22Rv1 (cell line): ENCODE data around the gene TAF6.

ENCODE experiments used
- H3K27ac ChIP-seq: fragments of 450-650 bp; 2 replicates; pipeline ENCODE4 v1.5.1; 2017
- ZFX ChIP-seq: fragments of 450-650 bp; IDR thresholded peaks from 2 replicates; pipeline ENCODE4 v1.6.1; 2017; ENCODE audit warnings: antibody characterized with exemption, borderline replicate concordance
- TF ChIP-seq, protein P1 (sequence below): fragments of 450-650 bp; IDR thresholded peaks from 2 replicates; pipeline ENCODE4 v1.5.1; 2017; ENCODE audit warnings: mild to moderate bottlenecking

Gene TAF6

DNA sequence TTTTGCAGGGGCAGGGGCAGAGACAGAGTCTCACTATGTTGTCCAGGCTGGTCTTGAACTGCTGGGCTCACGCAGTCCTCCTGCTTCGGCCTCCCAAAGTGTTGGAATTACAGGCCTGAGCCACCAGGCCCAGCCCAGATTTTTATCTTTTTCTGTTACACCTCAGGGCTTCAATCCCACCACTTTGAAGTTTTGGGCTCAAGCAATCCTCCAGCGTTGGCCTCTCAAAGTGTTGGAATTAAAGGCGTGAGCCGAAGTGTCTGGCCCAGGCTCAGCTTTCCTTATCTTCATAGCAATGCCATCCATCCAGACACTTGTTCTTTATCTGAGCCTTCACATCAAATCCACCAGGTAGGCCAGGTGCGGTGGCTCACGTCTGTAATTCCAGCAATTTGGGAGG is 4.1 kb downstream of the TAF6 start:
- no peak overlapping the region for H3K27ac ChIP-seq
- TF ChIP-seq, protein P1, sequence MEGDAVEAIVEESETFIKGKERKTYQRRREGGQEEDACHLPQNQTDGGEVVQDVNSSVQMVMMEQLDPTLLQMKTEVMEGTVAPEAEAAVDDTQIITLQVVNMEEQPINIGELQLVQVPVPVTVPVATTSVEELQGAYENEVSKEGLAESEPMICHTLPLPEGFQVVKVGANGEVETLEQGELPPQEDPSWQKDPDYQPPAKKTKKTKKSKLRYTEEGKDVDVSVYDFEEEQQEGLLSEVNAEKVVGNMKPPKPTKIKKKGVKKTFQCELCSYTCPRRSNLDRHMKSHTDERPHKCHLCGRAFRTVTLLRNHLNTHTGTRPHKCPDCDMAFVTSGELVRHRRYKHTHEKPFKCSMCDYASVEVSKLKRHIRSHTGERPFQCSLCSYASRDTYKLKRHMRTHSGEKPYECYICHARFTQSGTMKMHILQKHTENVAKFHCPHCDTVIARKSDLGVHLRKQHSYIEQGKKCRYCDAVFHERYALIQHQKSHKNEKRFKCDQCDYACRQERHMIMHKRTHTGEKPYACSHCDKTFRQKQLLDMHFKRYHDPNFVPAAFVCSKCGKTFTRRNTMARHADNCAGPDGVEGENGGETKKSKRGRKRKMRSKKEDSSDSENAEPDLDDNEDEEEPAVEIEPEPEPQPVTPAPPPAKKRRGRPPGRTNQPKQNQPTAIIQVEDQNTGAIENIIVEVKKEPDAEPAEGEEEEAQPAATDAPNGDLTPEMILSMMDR = no peak
- TF ChIP-seq ZFX = no peak

DNA sequence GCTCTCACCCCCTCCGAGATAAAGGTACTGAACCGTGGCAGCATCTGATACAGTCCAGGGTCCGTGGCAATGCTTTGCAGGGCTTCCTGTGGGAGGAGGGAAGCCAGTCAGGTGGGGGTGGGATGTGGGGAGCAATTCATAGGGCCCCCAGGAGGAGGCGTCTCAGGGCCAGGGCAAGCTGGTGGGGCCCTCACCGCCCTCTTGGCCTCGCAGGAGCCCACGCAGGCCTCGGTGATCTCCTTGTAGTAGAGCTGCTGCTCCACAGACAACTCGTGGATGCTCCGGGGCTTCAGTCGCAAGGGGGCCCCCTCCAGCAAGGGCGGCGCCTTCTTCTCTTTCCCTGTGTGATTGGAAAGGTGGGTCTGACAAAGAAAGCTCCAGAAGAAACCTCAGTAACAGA is 7.2 kb downstream of the TAF6 start:
- no peak for TF ChIP-seq ZFX
- TF ChIP-seq, protein P1 = no peak
- H3K27ac ChIP-seq = no peak overlapping the region

DNA sequence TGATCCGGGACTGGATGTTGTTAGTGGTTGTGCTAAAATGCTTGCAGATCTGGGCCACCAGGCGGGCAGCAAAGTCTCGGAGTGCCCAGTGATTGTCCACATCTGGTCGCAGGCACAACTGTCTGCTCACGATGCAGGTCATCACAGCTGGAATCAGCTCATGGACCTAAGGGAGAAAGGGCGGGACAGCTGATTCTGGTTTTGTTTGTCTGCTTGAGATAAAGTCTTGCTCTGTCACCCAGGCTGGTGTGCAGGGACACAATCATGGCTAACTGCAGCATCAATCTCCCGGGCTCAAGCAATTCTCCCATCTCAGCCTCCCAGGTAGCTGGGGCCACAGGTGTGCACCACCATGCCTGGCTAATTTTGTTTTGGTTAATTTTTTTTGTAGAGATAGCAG is 8.0 kb downstream of the TAF6 start:
- H3K27ac ChIP-seq = no peak overlapping the region
- TF ChIP-seq, protein P1 = no peak
- TF ChIP-seq ZFX = no peak

DNA sequence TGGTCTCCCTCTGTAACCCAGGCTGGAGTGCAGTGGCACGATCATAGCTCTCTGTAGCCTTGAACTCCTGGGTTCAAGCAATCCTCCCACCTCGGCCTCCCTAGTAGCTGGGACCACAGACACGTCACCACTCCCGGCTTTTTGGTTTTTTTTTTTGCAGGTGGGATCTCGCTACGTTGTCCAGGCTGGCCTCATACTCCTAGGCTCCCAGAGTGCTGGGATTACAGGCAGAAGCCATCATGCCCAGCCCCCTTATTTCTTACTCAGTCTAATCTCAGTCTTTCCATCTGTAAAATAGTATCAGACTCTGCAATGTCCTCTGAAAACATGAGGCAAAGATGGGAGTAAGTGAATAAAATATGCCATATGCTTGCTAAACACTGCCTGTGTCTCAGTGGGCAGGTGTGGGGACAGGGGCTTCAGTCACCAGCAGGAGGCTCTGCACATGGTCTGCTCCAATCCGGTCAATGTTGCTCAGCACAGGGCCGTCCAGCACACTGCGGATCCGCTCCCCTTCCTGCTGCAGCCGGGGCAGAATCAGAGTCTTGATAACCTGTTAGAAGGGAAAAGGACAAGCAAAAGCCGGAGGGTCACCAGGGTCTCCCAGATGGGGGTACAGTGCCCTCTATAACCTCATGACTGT is 9.5 kb downstream of the TAF6 start:
- no peak overlapping the region for H3K27ac ChIP-seq
- TF ChIP-seq, protein P1 = peak; percentile 12; the same call in 1 of the 2 replicates
- no peak for TF ChIP-seq ZFX

DNA sequence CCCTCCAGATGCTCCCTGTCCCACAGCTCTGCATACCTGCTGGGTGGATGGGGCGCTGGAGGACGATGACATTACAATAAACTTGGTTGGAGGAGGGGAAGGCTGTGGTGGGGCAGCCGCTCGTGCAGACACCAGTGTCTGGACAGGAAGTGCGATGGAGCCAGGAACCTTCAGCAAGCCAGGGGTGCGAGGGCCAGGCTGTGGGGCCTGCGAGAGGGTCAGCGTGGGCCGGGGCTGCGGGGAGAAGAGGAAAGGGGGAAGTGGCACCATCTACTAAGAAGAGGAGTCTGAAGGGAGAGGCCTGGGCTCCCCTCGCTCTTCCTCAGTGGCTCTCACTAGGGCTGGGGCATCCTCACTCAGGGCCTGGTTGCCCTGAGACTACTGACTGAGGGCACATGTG is 11.3 kb downstream of the TAF6 start:
- TF ChIP-seq, protein P1 = no peak
- no peak for TF ChIP-seq ZFX
- H3K27ac ChIP-seq = peak overlapping the region; percentile 3; the same call in 1 of the 2 replicates

DNA sequence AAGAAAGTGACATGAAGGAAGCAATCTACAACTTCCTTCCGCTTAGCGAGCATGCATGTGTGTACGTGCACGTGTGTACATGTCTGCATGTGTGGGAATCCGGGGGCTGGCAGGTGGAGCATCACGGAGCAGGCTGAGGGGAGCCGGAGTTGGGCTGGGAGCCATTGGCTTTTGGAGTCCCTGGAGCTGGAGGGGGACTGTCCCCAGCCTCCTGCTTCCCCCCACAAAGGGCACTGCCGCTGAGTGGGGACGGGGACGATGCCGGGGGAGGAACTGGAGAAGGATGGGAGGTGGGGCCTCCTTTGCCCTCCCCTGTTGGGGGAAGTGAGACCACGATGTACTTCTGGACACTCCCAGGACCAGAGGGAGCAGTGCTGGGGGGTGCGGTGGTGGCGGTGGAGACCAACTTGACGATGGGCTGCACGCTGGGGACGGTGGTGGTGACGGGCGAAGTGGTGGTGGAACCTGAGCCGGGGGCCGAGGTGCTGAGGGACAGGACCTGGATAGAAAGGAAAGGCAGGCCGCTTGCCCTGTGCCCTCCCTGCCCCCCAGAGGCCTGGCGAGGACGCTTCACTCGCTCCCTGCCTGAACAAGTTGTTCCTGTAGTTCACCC is 11.9 kb downstream of the TAF6 start:
- no peak overlapping the region; the same call in 1 of the 2 replicates for H3K27ac ChIP-seq
- TF ChIP-seq ZFX = no peak
- TF ChIP-seq, protein P1 = no peak

DNA sequence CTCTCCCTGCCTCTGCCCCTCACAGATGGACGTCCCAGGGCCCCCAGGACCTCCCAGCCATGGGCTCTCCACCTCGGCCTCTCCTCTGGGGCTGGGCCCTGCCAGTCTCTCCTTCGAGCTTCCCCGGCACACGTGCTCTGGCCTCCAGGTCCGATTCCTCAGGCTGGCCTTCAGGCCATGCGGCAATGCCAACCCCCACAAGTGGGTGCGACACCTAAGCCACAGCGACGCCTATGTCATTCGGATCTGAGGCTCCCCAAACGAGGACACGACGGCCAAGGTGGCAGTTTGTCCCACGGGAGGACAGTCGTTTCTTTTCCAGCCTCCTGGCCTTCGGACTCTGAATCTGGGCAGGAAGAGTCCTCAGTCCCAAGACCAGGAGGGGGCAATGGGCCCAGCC is 12.5 kb downstream of the TAF6 start:
- TF ChIP-seq ZFX = no peak
- TF ChIP-seq, protein P1 = no peak
- no peak overlapping the region for H3K27ac ChIP-seq
